HT-29 (cell line): ENCODE results near the gene TMEM61. TPM values are rescaled to one million over a fixed set of nuclear protein-coding genes. Genes with fewer than 3 reads are reported as not detected.
A peak's percentile ranks its signal among the peaks of the same experiment; 100 is the strongest.

ENCODE experiments used
- DNase-seq: peaks from one replicate; pipeline ENCODE4 v3.0.0-alpha.2; 2015; ENCODE audit warnings: low spot score
- total RNA-seq: library from RNA; depleted of rRNA; stranded (reverse); fragments of >200 nt; shearing (Covaris generic); gene quantifications from 2 replicates; pipeline ENCODE4 v1.2.3, GENCODE V29; 2014

Gene TMEM61
- total RNA-seq, 1 experiment from 2014 or later = 4.8 TPM

DNA sequence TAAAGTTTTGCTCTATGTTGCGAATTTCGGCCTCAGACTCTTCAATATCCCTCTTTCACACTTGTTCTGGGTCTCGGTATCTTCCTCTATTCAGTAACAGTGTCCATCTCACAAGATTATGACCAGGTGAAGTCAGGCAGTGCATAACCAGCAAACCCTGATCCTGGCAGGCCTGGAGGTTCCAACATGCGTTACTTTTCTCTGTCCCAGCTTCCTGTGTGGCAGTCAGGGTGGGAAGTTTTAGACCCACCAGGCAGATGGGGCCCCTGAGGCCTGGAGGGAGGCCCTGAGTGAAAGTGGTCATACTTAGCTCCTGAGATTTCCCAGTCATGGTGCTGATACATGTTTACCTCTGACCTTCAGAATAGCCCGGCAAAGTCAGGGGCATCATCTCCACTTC is 5.1 kb downstream of the TMEM61 start:
- DNase-seq = no peak

DNA sequence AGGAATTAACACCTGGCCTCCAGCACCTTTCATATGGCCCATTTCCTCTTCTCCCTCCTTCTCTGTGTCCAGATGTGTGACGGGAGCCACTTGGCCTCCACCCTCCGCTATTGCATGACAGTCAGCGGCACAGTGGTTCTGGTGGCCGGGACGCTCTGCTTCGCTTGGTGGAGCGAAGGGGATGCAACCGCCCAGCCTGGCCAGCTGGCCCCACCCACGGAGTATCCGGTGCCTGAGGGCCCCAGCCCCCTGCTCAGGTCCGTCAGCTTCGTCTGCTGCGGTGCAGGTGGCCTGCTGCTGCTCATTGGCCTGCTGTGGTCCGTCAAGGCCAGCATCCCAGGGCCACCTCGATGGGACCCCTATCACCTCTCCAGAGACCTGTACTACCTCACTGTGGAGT is 5.6 kb downstream of the TMEM61 start:
- DNase-seq = no peak

DNA sequence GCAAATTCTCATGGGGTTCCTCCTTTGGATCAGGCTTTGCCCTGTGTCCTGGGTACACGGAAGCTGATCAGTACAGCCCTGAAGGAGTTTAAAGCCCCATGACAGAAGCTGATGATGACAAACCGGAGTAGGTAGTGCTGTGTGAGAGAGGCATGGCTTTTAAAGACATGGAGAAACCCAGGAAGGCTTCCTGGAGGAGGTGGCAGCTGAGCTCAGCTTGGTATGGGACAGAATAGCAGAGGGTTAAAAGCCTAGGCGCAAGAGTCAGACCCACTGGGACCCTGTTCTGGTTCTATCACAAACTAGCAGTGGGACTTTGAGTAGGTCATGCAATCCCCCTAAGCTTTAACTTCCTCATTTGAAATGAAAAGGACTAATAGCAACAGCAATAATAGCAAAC is 6.1 kb downstream of the TMEM61 start:
- DNase-seq = no peak

DNA sequence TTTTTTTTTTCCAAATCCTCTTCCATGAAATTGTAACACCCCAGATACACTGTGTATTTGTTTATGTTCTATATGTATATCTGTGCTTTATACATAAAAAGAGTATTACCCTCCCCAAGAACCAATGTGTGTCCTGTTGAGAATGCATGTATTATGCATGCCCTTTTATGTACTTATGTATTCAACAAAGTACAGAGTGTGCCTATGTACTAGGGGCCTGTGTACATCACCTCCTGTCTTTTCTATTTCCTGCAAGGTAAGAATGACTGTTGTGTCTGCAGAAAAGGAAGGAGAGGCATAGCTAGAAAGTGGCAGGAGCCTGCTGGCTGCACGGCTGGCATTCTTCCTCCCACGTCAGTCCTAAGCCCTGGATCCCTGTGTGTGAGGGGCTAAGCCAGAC is 7.0 kb downstream of the TMEM61 start:
- DNase-seq = no peak

DNA sequence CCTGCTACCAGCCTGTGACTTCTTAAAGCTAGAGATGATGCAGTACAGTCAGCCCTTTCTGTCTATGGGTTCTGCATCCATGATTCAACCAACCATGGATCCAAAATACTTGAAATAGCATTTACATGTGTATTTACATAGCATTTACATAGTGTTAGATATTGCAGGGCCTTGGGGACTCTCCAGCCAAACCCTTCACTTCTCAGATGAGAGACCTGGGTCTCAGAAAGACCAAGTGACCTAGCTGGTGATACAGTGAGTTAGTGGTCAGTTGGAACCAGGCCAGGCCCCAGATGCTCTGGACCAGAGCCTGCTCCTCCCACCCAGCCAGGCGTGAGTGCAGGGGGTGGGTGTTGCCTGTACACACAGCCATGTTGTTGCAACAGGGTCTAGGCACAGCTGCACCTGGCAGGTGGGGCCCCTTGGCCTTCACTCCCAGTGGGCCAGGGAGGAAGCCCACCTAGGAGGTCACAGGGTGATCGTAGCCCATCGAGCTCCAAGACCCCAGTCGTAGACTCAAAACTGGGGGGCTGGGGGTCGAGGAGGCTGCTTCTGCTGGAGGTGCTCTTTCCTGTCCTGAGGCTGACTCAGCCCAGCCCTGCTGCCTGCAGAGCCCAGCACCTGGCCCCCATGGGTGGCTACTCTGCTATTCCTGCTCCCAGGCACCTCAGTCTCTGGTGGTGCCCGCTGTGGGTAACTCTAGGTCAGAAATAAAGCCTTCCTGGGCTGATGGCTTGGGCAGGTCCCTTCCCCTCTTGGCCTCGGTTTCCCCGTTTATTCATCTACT is 7.7 kb downstream of the TMEM61 start:
- no peak for DNase-seq

DNA sequence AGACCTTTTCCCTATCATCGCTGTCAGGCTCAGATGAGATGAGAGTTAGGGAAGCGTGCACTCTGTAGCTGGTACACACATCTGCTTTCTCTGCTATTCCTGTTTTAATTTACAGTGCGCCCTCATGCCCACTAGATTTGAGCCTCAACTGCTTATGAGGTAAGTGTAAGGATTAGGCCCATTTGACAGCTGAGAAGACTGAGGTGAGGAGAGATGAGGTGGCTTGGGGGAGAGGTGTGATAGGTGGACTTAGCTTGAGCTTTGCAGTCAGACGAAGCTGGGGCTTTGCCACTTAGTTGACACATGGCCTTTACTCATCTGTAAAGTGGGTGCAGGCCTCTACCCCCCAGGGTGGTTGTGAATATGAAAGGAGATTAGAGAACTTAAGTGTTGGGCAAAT is 8.5 kb downstream of the TMEM61 start:
- DNase-seq = no peak

DNA sequence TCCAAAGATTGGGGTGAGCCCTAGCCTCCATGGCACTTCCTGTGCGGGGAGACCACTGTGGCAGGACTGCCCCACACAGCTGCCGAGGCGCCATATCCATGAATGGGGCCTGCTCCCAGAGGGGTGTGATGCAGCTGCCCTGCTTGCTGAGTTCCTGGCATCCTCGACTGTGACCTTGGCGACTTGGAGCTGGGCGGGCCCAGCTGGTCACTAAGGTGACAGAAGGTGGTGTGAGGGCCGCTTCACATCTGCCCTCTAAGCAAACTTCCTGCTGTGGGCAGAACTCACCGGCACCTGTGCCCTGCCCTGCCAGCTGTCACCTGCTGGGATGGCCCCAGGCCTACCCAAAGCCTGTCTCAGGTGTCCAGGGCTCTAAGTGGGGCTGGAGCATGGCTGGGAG is 9.0 kb downstream of the TMEM61 start:
- DNase-seq = peak; percentile 65

DNA sequence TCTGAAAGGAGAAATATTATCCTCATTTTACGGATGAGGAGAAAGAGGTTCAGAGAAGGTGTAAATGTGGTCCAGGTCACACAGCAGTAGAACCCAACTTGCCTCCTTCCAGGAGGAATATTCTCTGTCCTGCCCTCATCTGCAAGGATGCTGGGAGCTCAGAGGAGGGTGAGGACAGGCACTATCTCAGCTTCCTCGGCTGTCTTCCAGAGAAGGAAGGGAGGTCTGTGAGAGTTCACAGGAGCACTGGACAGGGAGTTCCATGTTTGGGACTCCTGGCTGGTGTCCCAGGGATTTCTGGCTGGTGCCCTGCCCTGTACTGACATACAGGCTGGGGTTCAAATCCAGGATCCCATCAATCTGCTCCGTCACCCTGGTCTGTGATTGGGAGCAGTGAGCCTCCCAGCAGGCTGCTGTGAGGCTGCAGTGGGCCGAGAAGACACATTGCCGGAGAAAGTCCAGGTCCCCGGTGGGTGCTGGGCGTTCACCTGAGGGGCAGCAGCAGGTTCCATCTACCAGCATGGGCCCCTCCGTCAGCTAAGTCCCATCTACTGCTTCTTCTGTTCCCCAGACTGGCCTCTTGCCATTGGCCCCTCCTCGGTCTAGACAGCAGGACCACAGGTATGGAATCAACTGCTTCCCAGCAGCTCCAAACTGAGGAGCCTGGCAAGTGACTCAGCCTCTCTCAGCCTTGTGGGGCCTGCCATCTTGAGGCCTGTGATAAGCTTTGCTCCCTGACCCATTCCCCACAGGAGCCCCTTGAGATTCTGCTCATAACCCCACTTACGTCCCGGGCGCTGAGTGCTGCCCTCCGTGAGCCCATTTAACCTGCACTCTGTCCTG is 9.8 kb downstream of the TMEM61 start:
- no peak for DNase-seq

DNA sequence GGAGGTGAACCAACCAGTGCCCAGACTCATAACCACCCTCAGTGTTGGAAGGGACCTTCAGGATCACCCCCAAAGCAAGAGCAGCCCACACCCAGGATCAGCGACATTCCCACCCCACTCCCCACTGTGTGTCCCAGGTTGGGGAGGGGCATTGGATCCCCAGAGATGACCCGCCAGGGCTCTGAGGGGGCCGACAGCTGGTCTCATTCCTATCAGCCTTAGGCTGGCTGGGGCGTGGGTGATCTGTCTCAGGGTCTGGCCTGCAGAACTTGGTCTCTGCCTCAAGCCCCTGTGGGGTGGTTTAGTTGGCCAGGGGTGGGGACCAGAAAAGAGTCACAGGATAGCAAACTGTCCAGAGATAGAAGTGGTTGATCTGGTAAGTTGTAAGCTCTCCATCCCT is 10.5 kb downstream of the TMEM61 start:
- no peak for DNase-seq

DNA sequence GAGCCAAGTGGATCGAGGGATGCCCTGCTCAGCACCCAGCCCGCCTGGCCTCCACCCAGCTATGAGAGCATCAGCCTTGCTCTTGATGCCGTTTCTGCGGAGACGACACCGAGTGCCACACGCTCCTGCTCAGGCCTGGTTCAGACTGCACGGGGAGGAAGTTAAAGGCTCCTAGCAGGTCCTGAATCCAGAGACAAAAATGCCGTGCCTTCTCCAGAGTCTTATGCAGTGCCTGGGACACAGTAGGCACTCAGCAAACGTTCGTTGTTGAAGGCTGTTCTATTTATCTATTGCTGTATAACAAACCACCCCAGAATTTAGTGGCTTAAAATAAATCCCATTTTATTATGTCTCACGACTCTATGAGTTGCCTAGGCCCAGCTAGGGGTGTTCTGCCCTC is 11.5 kb downstream of the TMEM61 start:
- no peak for DNase-seq

DNA sequence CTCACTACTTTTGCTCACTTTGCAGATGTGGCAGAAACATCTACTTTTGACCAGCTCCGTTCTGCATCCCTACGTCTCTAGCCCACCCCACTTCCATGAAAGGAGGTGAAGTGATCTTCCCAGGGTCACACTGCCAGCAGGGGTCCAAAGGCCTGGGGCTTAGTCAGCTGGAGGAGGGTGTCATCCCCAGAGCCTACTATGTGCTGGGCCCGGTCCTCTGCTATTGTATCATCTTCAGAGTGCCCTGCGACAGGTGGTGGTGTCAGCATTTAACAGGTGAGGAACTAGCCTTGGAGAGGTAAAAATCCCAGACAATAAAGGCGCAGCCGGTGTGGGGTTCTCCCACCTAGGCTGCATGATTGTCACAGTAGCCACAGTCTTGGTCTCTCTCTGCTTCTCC is 12.7 kb downstream of the TMEM61 start:
- no peak for DNase-seq

DNA sequence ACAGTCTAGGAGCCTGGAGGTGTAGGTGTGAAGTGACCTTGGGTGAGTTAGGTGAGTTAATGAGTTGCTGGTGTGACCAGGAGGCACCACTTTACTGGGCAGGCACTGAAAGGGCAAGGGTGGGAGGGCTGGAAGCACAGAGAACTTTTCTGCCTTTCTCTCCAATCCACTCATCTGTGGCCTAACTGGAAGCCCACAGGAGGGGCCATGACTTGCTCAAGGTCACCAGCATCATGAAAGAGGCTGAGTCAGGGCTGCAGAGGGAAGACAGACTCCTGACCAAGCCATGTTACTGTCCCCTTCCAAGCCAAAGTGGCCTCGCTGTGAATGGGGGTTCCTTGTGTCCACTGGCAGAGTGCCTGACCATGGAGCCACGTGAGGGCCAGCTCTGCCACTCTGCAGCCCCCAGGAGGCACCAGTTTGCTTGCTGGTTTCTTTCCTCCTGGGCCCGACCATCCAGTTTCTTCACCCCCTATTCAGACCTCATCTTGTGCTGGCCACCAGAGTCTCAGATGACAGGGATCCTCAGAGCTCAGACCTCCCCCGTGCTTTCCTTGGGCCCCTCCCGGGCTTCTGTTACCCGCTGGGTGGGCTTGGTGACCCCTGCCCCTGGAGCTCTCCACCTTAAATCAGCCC is 14.0 kb downstream of the TMEM61 start:
- DNase-seq = no peak

DNA sequence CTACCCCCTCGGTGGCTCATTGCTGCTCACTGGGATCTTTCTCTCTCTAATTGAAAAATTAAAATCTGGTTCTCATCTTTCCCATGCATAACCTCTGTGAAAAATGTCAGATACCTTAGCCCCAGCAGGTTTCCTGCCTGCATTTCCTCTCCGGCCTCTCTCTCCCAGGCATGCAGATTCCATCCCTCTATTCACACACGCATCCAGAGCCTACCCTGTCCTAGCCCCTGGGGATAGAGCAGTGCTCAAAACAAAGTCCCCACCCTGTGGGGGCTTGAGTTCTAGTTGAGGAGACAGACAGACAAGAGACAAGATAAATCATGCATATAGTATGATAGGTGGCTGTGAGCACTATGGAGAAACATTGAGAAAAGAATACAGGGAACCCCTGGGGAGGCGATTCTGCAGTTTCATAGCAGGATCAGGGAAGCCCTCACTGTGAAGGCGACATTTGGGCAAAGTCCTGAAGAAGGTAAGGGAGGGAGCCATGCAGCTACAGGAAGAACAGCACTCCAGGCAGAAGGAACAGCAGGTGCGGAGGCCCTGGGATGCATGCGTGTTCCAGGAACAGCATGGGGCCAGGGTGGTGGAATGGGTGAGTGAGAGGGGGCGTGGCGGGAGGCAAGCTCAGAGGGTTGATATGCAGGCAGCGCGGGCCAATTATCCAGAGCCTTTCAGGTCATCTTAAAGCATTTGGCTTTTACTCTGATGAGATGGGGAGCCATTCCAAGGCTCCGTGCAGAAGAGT is 14.8 kb downstream of the TMEM61 start:
- no peak for DNase-seq

DNA sequence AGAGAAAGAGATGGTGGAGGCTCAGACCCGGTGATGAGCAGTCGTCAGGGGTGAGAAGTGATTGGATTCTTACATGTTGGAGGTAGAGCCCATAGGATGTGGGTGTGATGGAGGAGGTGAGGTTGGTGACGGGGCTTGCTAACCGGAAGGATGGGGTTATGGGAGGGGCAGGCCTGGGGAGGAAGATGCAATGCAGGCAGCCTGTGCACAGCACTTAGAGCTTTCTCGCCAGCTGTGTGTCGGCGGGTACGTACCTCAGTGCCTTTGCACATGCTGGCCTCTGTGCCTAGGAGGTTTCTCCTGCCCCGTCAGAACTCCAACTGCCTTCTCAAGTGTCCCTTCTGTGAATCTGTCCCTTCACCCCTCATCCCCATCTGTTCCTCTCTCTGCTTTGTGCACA is 15.4 kb downstream of the TMEM61 start:
- DNase-seq = no peak

DNA sequence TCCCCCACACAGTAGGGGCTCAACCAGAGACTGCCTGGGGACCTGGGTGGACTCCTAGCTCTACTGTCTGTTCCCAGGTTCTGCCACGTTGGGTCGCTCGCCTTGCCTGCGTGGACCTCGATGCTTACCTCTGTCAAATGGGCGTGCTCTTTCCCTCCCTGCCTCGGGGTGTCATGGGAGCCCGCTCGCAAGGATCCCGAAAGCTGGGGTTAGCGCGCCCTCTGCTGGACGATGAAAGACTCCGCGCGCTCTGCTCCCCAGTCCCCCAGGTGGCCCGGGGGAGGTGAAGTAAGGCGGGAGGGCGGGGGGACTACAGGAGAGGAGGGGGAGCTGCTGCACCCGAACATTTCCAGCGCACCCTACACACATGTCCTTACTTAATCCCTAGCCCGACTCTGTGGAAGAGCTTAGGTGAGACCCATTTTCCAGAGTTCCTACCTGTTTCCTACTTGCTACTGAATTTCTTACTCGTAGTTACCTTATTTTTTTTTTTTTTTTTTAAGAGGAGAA is 16.0 kb downstream of the TMEM61 start:
- DNase-seq = peak; percentile 77

DNA sequence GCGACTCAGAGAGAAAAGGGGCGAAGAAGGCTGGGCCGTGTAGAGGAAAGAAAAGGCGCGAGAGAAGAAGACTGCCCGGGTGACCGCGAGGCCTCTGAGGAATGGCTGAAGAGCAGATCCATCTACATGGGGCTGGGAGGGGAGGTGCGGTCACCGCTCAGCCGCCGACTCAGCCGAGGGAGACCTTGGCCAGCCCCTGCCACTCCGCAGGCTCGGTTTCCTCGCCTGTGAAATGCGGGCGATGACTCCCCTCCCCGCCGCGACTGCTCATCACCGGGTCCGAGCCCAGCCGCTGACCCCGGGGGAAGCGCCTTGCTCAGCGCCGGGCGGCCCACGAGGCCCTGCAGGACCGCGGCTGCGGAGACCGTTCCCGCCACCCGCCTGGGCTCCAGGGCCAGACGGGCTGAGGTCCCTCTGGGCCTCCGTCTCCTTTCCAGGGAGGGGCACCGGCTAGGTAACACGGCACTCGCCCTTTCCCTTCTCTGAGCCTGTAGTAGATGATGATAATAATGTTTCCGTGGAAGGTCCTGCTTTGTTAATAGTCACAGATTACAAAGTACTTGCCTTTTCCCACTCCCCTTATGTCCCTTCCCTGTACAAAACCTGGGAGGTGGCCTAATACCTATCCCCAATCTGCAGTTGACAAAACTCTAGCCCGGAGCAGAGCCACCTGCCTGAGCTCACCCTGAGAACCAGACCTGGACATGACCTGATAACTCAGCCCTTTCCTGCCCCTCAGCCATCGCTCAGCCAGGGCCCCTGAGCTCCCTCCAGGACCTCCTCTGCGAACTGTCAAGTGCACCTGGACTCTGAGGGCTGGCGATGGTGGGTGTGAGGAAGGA is 16.7 kb downstream of the TMEM61 start:
- no peak for DNase-seq

DNA sequence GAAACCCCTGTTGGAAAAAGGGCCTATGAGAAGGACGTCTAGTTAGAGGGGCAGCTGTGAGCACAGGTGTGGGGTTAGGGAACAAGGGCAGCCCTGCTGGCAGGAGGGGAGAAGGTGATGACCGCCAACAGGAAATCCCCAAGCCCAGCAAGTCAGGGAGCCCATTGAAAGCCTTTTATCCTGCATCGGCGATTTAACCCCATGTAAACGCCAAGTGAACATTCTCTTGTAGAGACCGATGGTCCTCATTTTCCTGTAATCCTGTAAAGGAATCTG is 17.2 kb downstream of the TMEM61 start:
- no peak for DNase-seq

DNA sequence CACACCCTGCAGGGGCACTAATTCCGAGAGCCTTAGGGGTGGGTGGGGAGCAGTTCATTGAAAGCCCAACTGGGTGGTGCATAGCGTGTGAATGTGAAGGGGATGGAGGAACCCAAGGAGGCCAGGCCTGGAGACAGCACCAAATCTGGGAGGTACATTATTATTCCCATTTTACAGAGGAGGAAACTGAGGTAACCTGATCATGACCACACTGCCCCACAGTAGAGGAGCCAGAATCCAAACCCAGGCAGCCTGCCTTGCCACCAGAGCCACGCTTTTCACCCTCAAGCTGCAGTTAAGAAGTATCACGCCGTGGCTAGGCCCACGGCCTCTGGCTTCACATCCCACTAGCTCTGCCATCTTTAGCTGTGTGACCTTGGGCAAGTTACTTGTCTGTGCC is 17.7 kb downstream of the TMEM61 start:
- DNase-seq = no peak

DNA sequence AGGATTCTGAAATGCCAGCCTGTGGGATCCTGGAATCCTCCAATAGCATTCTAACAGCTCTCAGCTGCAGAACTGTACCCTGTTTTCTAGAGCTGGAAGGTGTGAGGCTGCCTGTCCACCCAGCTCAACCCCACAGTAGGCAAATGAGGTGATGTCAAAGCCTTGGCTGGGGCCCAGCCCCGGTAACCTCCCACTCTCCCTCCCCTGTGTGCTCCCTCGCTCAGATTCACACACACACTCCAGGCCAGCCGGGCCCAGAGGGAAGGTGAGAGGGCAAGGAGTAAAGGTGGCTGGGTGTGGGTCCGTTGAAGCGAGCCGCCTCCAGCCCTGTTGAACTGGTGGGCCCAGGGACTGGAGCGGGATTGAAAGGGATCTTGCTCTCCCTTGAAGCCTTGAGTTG is 18.2 kb downstream of the TMEM61 start, which contains the start of gene BSND:
Gene BSND (plus strand): TSS at position 257 of the 400 bp plus-strand sequence. CDS start 254 bp downstream, outside the sequence.
- DNase-seq = no peak
